ENCODE data around the gene SEMG2. TPM values are rescaled to one million over a fixed set of nuclear protein-coding genes. Genes with fewer than 3 reads are reported as not detected.

SEMG2 gene
- total RNA-seq, 4 donors from 2014 or later = not detected

DNA sequence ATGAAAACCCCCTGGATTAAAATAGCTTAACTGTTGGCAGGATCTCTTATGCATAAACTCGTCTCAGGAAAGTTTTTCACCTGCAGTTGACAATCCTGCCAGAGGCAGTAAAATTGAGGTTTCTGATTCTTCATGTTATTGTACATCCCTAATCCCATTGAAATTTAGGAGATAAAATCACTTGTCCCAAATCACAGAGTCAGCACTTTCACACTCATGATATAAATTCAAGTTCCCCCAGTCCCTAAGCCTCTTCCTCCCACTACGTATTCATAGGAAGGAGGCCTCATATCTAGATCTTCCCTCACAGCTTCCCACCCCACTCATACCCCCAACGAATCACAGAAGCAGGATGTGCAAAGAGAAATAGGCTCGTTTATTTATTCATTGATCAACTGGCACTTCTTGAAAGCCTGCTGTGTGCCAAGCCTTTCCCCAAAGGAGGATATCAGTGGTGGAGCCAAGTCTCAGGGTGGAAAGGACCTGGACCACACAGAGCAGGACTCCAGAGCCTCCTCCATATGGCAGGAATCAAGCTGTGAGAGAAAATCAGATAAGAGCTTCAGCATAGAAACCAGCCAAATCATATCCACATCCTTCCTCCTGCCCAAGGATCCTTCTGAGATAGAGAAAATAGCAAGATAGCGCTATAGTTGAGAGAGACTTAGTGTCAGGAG lies 30.8 kb downstream of the SEMG2 start:
- Histone ChIP-seq H3K36me3 (no peaks in the 10 kb centered on the region), H3K4me1 (peaks cover 0 to 6% (median 0%) of the 10 kb centered on the region in 4 donors), H3K27ac (no peak overlapping the region), H3K27me3 (no peaks in the 10 kb centered on the region), H3K4me3 (no peak overlapping the region), H3K9me3 (no peaks in the 10 kb centered on the region)
- no peak for DNase-seq
- TF ChIP-seq, protein P1, sequence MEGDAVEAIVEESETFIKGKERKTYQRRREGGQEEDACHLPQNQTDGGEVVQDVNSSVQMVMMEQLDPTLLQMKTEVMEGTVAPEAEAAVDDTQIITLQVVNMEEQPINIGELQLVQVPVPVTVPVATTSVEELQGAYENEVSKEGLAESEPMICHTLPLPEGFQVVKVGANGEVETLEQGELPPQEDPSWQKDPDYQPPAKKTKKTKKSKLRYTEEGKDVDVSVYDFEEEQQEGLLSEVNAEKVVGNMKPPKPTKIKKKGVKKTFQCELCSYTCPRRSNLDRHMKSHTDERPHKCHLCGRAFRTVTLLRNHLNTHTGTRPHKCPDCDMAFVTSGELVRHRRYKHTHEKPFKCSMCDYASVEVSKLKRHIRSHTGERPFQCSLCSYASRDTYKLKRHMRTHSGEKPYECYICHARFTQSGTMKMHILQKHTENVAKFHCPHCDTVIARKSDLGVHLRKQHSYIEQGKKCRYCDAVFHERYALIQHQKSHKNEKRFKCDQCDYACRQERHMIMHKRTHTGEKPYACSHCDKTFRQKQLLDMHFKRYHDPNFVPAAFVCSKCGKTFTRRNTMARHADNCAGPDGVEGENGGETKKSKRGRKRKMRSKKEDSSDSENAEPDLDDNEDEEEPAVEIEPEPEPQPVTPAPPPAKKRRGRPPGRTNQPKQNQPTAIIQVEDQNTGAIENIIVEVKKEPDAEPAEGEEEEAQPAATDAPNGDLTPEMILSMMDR (IDR thresholded peaks at IDR 0.05) = no peak
- no peak for TF ChIP-seq POLR2A (IDR thresholded peaks at IDR 0.05)

DNA sequence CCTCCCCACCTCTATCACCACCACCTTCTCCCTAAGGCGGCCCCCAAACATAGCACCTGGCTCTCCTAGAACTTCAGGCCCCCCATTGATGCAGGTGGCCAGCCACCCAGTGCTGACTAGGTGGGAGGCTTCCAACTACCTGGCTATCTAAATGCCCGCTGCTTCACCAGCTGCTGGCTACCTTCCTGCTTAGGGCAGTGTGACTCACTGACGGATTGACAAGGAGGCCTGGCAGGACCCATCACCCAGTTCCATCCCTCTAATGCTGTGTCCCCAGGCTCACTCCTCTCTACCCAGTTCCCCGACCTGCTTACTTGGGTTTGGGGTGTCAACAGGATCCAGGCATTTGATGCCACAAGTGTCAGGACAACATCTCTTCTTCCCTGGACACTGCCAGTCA lies 32.1 kb downstream of the SEMG2 start:
- Histone ChIP-seq H3K4me3 (no peak overlapping the region), H3K27ac (no peak overlapping the region), H3K27me3 (no peaks in the 10 kb centered on the region), H3K36me3 (no peaks in the 10 kb centered on the region), H3K4me1 (peaks cover 0 to 6% (median 0%) of the 10 kb centered on the region in 4 donors), H3K9me3 (no peaks in the 10 kb centered on the region)
- TF ChIP-seq, protein P1 (IDR thresholded peaks at IDR 0.05) = no peak
- TF ChIP-seq POLR2A (IDR thresholded peaks at IDR 0.05) = no peak
- DNase-seq = no peak

GRCh38 chr20:45254383-45255262 lies 33.5 kb downstream of the SEMG2 start, which contains the start of gene SLPI:
Gene SLPI (minus strand): TSS chr20:45254564. CDS start chr20:45254543, 21 bp downstream.
- H3K4me1 ChIP-seq = peaks cover 0 to 6% (median 0%) of the 10 kb centered on the region in 4 donors
- peak in 2 of 3 donors; percentile 52 to 54 for DNase-seq
- no peaks in the 10 kb centered on the region for H3K9me3 ChIP-seq
- TF ChIP-seq, protein P1 (IDR thresholded peaks at IDR 0.05) = no peak
- no peak for TF ChIP-seq POLR2A (IDR thresholded peaks at IDR 0.05)
- no peak within 1 kb of the TSS for H3K4me3 ChIP-seq
- no peaks in the 10 kb centered on the region for H3K36me3 ChIP-seq
- H3K27ac ChIP-seq = peak within 1 kb of the TSS in 1 of 4 donors; percentile 4
- H3K27me3 ChIP-seq = no peaks in the 10 kb centered on the region

- H3K4me3 ChIP-seq = no peak overlapping the region
- H3K36me3 ChIP-seq = no peaks in the 10 kb centered on the region
- H3K27me3 ChIP-seq = no peaks in the 10 kb centered on the region
- no peak overlapping the region for H3K27ac ChIP-seq
- DNase-seq = no peak
- H3K4me1 ChIP-seq = peaks cover 0 to 6% (median 0%) of the 10 kb centered on the region in 4 donors
- TF ChIP-seq POLR2A (IDR thresholded peaks at IDR 0.05) = no peak
- TF ChIP-seq, protein P1 (IDR thresholded peaks at IDR 0.05) = no peak
- no peaks in the 10 kb centered on the region for H3K9me3 ChIP-seq
Observed at GRCh38 chr20:45257161-45257560, 36.0 kb downstream of the SEMG2 start.

DNA sequence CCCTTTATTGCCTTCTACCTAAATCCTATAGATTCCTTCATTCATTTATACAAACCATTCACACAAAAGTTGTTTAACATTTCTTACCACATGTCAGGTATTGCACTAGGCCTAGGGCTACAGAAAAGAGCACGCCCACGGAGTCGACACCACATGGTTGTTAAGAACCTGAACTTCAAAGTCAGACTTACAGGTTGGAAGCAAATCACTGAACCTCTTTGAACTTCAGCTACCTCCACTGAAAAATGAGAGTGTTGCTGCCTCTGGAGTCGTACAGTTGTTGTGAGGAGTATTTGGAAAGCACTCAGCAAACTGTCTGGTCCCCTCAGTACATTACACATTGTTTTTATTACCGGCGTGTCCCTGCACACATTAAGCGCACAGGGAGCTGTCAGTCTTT lies 36.5 kb downstream of the SEMG2 start:
- Histone ChIP-seq H3K4me3 (no peak overlapping the region), H3K27me3 (no peaks in the 10 kb centered on the region), H3K27ac (no peak overlapping the region), H3K9me3 (no peaks in the 10 kb centered on the region), H3K36me3 (no peaks in the 10 kb centered on the region), H3K4me1 (peaks cover 0 to 6% (median 0%) of the 10 kb centered on the region in 4 donors)
- DNase-seq = no peak
- TF ChIP-seq POLR2A (IDR thresholded peaks at IDR 0.05) = no peak
- TF ChIP-seq, protein P1 (IDR thresholded peaks at IDR 0.05) = no peak

Measured in Peyer's patch (tissue), 4 donors.